Measurements from ENCODE around the gene KRTAP5-5.
"Not testable (repeated sequence)": the region's sequence is repeated elsewhere in the genome, so short reads cannot be mapped to it uniquely, and the experiment has no call there.

Gene KRTAP5-5

DNA sequence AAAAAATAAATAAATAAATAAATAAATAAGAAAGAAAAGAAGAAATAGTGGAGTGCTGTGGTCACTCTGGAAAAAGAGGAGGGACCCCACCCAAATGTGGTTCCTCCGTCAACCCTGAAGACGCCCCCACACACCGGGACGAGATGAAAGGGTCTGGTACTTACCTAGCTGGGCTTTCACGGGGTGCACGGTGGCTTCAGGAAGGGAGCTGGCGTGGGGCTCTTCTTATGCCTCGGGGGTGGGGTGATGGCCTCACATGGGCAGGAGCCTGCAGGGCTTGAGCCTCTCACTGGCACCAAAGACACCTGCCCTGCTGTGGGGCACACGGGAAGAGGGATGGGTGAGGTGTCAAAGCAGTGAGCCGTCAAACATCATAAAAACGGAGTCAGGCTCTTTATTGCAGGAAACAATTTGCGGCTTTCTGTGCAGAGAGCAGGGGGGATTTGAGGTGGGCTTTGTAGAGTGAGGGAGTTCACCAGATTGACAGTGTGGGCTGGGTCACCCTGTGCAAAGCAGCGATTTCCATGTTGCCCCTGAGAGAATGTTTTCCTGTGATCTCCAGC is 39.4 kb downstream of the KRTAP5-5 start:
- TF ChIP-seq, protein P1, sequence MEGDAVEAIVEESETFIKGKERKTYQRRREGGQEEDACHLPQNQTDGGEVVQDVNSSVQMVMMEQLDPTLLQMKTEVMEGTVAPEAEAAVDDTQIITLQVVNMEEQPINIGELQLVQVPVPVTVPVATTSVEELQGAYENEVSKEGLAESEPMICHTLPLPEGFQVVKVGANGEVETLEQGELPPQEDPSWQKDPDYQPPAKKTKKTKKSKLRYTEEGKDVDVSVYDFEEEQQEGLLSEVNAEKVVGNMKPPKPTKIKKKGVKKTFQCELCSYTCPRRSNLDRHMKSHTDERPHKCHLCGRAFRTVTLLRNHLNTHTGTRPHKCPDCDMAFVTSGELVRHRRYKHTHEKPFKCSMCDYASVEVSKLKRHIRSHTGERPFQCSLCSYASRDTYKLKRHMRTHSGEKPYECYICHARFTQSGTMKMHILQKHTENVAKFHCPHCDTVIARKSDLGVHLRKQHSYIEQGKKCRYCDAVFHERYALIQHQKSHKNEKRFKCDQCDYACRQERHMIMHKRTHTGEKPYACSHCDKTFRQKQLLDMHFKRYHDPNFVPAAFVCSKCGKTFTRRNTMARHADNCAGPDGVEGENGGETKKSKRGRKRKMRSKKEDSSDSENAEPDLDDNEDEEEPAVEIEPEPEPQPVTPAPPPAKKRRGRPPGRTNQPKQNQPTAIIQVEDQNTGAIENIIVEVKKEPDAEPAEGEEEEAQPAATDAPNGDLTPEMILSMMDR (IDR thresholded peaks at IDR 0.05; ENCODE audit: insufficient read depth, low read length, missing control alignments) = no peak
- DNase-seq (ENCODE audit: low read depth, low spot score) = no peak
- ChIA-PET CTCF (interaction anchor here (1.7 kb wide), 1 partner anchor 25 kb away, joined by 5 read pairs; no protein-coding TSS in a partner anchor), POLR2A (no interaction called here)
- no peak overlapping the region for H3K4me3 ChIP-seq (ENCODE audit: low read depth, low read length)

DNA sequence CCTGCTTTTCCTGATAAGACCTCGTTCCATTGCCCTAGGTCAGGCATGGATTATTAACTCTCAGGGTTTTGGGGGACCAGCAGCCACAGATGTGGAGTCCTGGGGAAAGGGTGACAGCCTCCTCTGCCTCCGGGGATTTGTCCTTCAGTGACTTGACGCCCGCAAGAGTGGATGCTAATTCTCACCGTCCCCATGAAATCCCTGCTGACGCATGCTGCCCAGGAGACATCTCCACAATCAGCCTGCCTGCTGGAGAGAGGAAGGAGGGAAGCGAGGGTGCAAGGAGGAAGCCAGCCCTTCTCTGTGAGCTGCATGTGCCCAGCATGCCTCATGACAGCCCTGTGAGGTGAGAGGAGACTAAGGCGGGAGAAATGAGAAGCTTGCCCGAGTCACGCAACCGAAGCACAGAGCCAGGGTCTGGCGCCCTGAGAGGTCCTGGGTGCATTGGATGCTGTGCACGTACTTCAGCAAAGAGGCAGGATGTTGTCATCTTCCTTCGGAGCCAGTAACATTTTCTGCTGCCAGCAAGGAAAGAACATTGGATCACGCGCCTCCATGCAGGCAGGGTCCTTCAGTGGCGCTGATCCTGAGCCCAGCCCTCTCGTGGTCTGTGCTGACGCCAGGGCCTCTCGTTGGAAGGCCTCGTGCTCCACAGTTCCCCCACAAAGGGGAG is 40.1 kb downstream of the KRTAP5-5 start:
- no peak for DNase-seq (ENCODE audit: low read depth, low spot score)
- TF ChIP-seq, protein P1 (IDR thresholded peaks at IDR 0.05; ENCODE audit: insufficient read depth, low read length, missing control alignments) = no peak
- POLR2A ChIA-PET = no interaction called here
- H3K4me3 ChIP-seq (ENCODE audit: low read depth, low read length) = no peak overlapping the region
- CTCF ChIA-PET = interaction anchor here (1.1 to 1.7 kb wide), 2 partner anchors 17 to 24 kb away, joined by 4 to 5 read pairs; no protein-coding TSS in a partner anchor

GRCh38 chr11:1670457-1670856 is 40.9 kb downstream of the KRTAP5-5 start:
- POLR2A ChIA-PET = not testable (repeated sequence)

DNA sequence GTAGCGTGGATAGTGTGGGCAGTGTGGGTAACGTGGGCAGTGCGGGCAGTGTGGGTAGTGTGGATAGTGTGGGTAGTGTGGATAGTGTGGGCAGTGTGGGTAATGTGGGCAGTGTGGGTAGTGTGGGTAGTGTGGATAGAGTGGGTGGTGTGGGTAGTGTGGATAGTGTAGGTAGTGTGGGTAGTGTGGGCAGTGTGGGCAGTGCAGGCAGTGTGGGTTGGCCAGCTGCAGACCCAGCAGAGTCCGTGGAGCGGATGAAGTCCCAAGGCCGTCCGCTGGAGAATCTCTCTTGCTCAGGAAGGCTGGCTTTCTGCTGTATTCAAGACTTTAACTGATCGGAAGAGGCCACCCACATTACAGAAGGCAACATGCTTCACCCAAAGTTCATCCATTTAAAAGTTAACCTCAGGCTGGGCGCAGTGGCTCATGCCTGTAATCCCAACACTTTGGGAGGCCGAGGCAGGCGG is 41.4 kb downstream of the KRTAP5-5 start:
- DNase-seq (ENCODE audit: low read depth, low spot score) = no peak
- TF ChIP-seq, protein P1 (IDR thresholded peaks at IDR 0.05; ENCODE audit: insufficient read depth, low read length, missing control alignments) = no peak
- POLR2A ChIA-PET = no interaction called here
- CTCF ChIA-PET = interaction anchor here (0.9 to 1.7 kb wide), 2 partner anchors 23 kb away, joined by 3 to 5 read pairs; no protein-coding TSS in a partner anchor
- H3K4me3 ChIP-seq (ENCODE audit: low read depth, low read length) = no peak overlapping the region

More at GRCh38 chr11:1670457-1670856, 40.9 kb downstream of the KRTAP5-5 start:
- H3K4me3 ChIP-seq (ENCODE audit: low read depth, low read length); DNase-seq (ENCODE audit: low read depth, low spot score): not testable (repeated sequence)
- CTCF ChIA-PET = interaction anchor here (1.1 to 1.7 kb wide), 2 partner anchors 18 to 23 kb away, joined by 4 to 5 read pairs; no protein-coding TSS in a partner anchor

DNA sequence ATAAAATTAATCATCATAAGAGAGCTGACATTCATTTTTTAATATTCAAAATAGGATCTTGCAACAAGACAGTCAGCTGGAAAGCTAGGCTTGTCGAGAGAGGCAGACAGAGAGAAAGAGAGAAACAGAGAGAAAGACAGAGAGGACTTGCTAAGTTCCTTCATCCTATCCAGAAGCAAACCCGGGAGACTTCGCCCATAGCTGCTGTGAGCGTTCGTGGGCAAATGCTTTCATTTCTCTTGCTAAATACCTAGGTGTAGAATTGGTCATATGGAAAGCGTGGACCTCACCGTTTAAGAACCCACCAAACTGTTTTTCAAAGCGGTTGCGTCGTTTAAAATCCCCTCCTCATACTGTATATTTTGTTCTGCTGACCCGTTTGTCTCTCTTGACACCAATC is 42.1 kb downstream of the KRTAP5-5 start:
- H3K4me3 ChIP-seq (ENCODE audit: low read depth, low read length) = no peak overlapping the region
- CTCF ChIA-PET = interaction anchor here (0.8 to 0.9 kb wide), 2 partner anchors 19 to 22 kb away, joined by 3 to 5 read pairs; no protein-coding TSS in a partner anchor
- POLR2A ChIA-PET = no interaction called here
- TF ChIP-seq, protein P1 (IDR thresholded peaks at IDR 0.05; ENCODE audit: insufficient read depth, low read length, missing control alignments) = no peak
- DNase-seq (ENCODE audit: low read depth, low spot score) = no peak

DNA sequence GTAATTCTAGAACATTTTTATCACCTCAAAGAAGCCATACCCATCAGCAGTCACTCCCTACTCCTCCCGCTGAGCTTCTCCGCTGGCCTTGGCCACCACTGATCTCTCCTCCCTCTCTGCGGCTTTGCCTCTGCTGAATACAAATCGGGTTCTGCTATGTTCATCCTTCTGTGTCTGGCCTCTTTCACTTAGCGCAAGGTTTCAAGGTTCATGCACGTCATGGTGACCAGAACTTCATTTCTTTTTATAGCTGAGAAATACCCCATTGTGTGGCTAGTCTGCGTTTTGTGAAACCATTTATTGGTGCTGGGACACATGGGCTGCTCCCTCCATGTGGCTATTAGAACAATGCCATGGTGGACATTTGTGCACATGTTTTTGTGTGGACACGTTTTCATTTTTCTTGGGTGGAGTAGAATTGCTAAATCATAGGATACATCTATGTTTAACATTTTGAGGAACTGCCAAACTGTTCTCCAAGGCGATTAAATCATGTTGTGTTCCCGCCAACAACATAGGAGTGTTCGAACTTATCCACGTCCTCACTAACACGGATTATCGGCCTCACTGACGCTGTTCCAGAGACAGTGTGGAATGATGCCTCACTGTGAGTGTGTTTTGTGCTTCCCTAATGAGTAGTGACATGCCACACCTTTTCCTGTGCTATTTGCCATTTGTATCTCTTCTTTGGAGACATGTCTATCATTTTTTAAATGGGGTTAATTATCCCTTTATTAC is 43.2 kb downstream of the KRTAP5-5 start:
- ChIA-PET POLR2A (no interaction called here), CTCF (interaction anchor here (0.7 to 1.5 kb wide), 3 partner anchors 20 to 33 kb away, joined by 4 to 5 read pairs (median 4); no protein-coding TSS in a partner anchor)
- TF ChIP-seq, protein P1 (IDR thresholded peaks at IDR 0.05; ENCODE audit: insufficient read depth, low read length, missing control alignments) = no peak
- no peak for DNase-seq (ENCODE audit: low read depth, low spot score)
- H3K4me3 ChIP-seq (ENCODE audit: low read depth, low read length) = no peak overlapping the region

Data from AG04449 (cell line).